Upper lobe of left lung (tissue), 6 donors: ENCODE measurements around the gene KCNF1. TPM values are rescaled to one million over a fixed set of nuclear protein-coding genes. Genes with fewer than 3 reads are reported as not detected.

Experiments
- ATAC-seq, 2 donors: fragments of 200-7000 bp; cut with Tn5 transposase; one replicate each; pipeline ENCODE4 v1.9.1; 2022; ENCODE audit warnings: mild to moderate bottlenecking in 2 of 2, moderate library complexity in 2 of 2; ENCODE audit not compliant: low FRiP score in 2 of 2
- DNase-seq, 2 donors: peaks; one replicate each; pipeline ENCODE4 v3.0.0-alpha.2; 2019 to 2020
- H3K27ac ChIP-seq, 4 donors: fragments of 200-600 bp; sonication (generic); one replicate each; pipeline ENCODE4 v1.5.1; 2016 to 2019
- H3K27me3 ChIP-seq, 4 donors: fragments of 200-600 bp; sonication (generic); one replicate each; pipeline ENCODE4 v1.5.1; 2017 to 2019
- H3K36me3 ChIP-seq, 4 donors: fragments of 200-600 bp; sonication (generic); one replicate each; pipeline ENCODE4 v1.5.1; 2016 to 2019
- H3K4me1 ChIP-seq, 4 donors: fragments of 200-600 bp; sonication (generic); one replicate each; pipeline ENCODE4 v1.5.1; 2018 to 2019
- H3K4me3 ChIP-seq, 4 donors: fragments of 200-600 bp; sonication (generic); one replicate each; pipeline ENCODE4 v1.5.1; 2017 to 2019; ENCODE audit warnings: mild to moderate bottlenecking in 2 of 4, moderate library complexity in 1 of 4
- H3K9me3 ChIP-seq, 4 donors: fragments of 200-600 bp; sonication (generic); one replicate each; pipeline ENCODE4 v1.5.1; 2018 to 2019
- CTCF ChIP-seq, 6 experiments: fragments of 450-650 bp in 4 of 6; fragments of 200-600 bp in 2 of 6; sonication (generic) in 2 of 6; IDR thresholded peaks; one replicate each; pipeline ENCODE4 v1.5.1; 2016 to 2019; ENCODE audit warnings: antibody characterized with exemption in 6 of 6
- EP300 ChIP-seq, 4 donors: sonication (generic); formaldehyde crosslinking; IDR thresholded peaks; one replicate each; pipeline ENCODE4 v1.5.1; 2017; ENCODE audit warnings: antibody characterized with exemption in 4 of 4, control low read depth in 2 of 4
- POLR2A ChIP-seq, 4 donors: fragments of 450-650 bp; IDR thresholded peaks; one replicate each; pipeline ENCODE4 v1.5.1; 2016 to 2017; ENCODE audit warnings: antibody characterized with exemption in 4 of 4, mild to moderate bottlenecking in 2 of 4
- POLR2AphosphoS5 ChIP-seq, 2 donors: sonication (generic); formaldehyde crosslinking; IDR thresholded peaks; one replicate each; pipeline ENCODE4 v1.5.1; 2017; ENCODE audit warnings: antibody characterized with exemption in 2 of 2
- WGBS, 2 donors: methylation state at CpG; one replicate each; pipeline ENCODE4 v1.1.5; 2017 to 2018; 5-methylcytosine and 5-hydroxymethylcytosine counted together
- total RNA-seq, 6 donors: library from RNA; depleted of rRNA in 4 of 6; stranded (reverse); fragments of >200 nt in 4 of 6; gene quantifications; one replicate each; pipeline versions ENCODE4 v1.1.0 to v1.2.1, GENCODE V29; 2016 to 2021
- donor health status: DM: no; HTN: no; CAD: no; lungs with moderate emphysema.
- donor health status: DM: no; HTN: yes; CAD: no; lungs with severe emphysema.

Gene KCNF1
- total RNA-seq, 6 donors from 2014 or later = 0.15 to 1.1 TPM; not detected in 4

- H3K4me3 ChIP-seq = no peak overlapping the region
- WGBS, 2 donors = 36 to 46% methylated on average over 3 of the region's 3 CpGs
- ATAC-seq (no peak), DNase-seq (no peak)
- no peaks in the 10 kb centered on the region for H3K36me3 ChIP-seq
- peaks cover 0 to 9% (median 0%) of the 10 kb centered on the region in 4 donors for H3K4me1 ChIP-seq
- no peak for TF ChIP-seq POLR2A (IDR thresholded peaks at IDR 0.05)
- no peak for TF ChIP-seq CTCF (IDR thresholded peaks at IDR 0.05)
- TF ChIP-seq EP300 (IDR thresholded peaks at IDR 0.05) = peak in 1 of 4 donors; percentile 4
- no peak for TF ChIP-seq POLR2AphosphoS5 (IDR thresholded peaks at IDR 0.05)
- peaks cover 0 to 4% (median 0%) of the 10 kb centered on the region in 4 donors for H3K9me3 ChIP-seq
- H3K27me3 ChIP-seq = no peaks in the 10 kb centered on the region
- H3K27ac ChIP-seq = no peak overlapping the region
Measured at GRCh38 chr2:10876394-10876793, 35.3 kb upstream of the KCNF1 start.

- no peak for DNase-seq
- ATAC-seq = no peak
- 62 to 89% methylated on average over 2 of the region's 2 CpGs for WGBS, 2 donors
- H3K27ac ChIP-seq = no peak overlapping the region
- TF ChIP-seq POLR2AphosphoS5 (IDR thresholded peaks at IDR 0.05) (no peak), EP300 (IDR thresholded peaks at IDR 0.05) (no peak), CTCF (IDR thresholded peaks at IDR 0.05) (no peak), POLR2A (IDR thresholded peaks at IDR 0.05) (no peak)
- peaks cover 0 to 4% (median 0%) of the 10 kb centered on the region in 4 donors for H3K9me3 ChIP-seq
- H3K36me3 ChIP-seq = no peaks in the 10 kb centered on the region
- H3K27me3 ChIP-seq = no peaks in the 10 kb centered on the region
- peaks cover 0 to 9% (median 0%) of the 10 kb centered on the region in 4 donors for H3K4me1 ChIP-seq
- no peak overlapping the region for H3K4me3 ChIP-seq
Measured at GRCh38 chr2:10876963-10877362, 34.8 kb upstream of the KCNF1 start.

- peak in 1 of 2 donors; percentile 38 for ATAC-seq
- Histone ChIP-seq H3K27me3 (no peaks in the 10 kb centered on the region), H3K4me3 (no peak overlapping the region), H3K27ac (no peak overlapping the region), H3K9me3 (no peaks in the 10 kb centered on the region), H3K36me3 (no peaks in the 10 kb centered on the region), H3K4me1 (peaks cover 0 to 9% (median 0%) of the 10 kb centered on the region in 4 donors)
- TF ChIP-seq POLR2A (IDR thresholded peaks at IDR 0.05) (no peak), EP300 (IDR thresholded peaks at IDR 0.05) (no peak), POLR2AphosphoS5 (IDR thresholded peaks at IDR 0.05) (no peak), CTCF (IDR thresholded peaks at IDR 0.05) (no peak)
- peak in 1 of 2 donors; percentile 23 for DNase-seq
- WGBS, 2 donors = 38 to 40% methylated on average over 7 to 11 of the region's 11 CpGs
Measured at GRCh38 chr2:10877651-10878111, 34.1 kb upstream of the KCNF1 start.

- DNase-seq (no peak), ATAC-seq (no peak)
- 91 to 93% methylated on average over 10 to 12 of the region's 12 CpGs for WGBS, 2 donors
- Histone ChIP-seq H3K36me3 (no peaks in the 10 kb centered on the region), H3K4me1 (peaks cover 0 to 9% (median 0%) of the 10 kb centered on the region in 4 donors), H3K4me3 (no peak overlapping the region), H3K27me3 (no peaks in the 10 kb centered on the region), H3K9me3 (no peaks in the 10 kb centered on the region), H3K27ac (no peak overlapping the region)
- no peak for TF ChIP-seq EP300 (IDR thresholded peaks at IDR 0.05)
- no peak for TF ChIP-seq POLR2A (IDR thresholded peaks at IDR 0.05)
Measured at GRCh38 chr2:10878268-10878915, 33.3 kb upstream of the KCNF1 start.

- Histone ChIP-seq H3K4me1 (peaks cover 0 to 9% (median 0%) of the 10 kb centered on the region in 4 donors), H3K27me3 (no peaks in the 10 kb centered on the region), H3K9me3 (no peaks in the 10 kb centered on the region), H3K4me3 (no peak overlapping the region), H3K36me3 (no peaks in the 10 kb centered on the region), H3K27ac (no peak overlapping the region)
- WGBS, 2 donors = 69 to 71% methylated on average over 9 of the region's 9 CpGs
- ATAC-seq (no peak), DNase-seq (peak in 1 of 2 donors; percentile 13)
- TF ChIP-seq CTCF (IDR thresholded peaks at IDR 0.05) (no peak), POLR2AphosphoS5 (IDR thresholded peaks at IDR 0.05) (no peak), POLR2A (IDR thresholded peaks at IDR 0.05) (no peak), EP300 (IDR thresholded peaks at IDR 0.05) (no peak)
Measured at GRCh38 chr2:10879159-10879558, 32.6 kb upstream of the KCNF1 start.
